Nucleus accumbens (tissue), 56 donors: ENCODE measurements around the gene INSIG1.

Experiments used
- DNase-seq, 56 donors: peaks; one replicate each; lab custom pipeline; 2025; lab: John Stamatoyannopoulos, UW

Gene INSIG1

DNA sequence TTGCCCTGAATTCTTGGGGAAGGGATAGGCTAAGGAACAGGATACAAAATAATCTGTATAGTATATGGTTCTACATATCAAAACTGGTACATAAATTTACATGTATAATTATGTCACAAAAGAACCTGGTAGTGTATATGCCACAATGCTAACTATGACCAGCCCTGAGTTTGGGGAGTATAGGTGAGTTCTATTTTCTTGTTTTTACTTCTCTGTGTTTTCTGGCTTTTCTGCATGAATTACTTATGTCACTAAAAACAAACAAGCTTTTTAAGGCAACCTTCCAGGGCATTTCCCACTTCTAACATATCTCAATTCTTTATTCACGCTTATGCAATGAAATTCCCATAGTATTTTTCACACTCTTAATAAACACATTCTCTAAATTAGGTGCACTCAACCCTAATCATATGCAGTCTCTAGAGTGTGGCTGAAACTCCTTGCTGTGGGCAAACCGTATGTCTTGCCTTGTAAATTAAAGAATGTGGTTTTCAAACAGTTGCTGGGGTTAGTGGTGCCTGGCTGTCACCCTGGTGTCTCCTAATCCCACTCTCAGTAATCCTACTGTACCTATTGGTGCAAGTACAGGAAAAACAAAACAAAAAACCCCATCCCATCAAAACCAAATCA is 14.0 kb upstream of the INSIG1 start:
- DNase-seq: no peak

DNA sequence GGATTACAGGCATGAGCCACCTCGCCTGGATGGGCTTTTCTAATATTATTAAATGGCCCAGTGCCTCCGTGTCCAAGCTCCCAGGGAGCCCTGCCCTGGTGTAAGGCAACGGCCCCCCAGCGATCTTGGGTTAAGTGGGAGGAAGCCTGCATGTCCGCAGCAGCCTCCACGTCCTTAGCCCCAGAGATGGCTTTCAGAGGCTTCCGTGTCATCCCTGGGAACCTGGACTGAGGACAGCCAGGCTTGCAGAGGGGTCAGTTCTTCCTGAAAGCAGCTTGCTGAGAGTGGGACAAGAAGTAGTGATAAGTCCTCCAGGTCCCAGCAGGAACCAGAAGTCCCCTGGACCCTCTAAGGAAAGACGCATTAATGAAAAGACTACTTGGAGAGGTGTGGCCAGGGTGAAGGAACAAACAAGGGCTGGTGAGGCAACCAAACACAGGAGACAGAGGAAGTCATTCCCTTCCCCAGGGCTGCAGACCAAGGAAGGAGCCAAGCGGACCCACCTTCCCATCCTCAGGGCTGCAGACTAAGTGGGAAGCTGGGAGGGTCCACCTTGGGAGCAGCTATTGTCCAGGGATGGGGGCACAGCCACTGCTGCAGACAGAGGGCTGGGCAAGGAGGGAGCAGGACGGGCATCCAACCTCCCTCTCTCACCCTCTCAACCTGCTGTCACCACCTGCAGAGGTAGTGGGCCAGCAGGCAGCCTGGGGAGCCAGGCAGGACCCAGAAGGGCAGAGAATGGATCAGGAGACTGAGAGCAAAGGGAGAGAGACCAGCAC is 13.0 kb upstream of the INSIG1 start:
- no peak for DNase-seq

DNA sequence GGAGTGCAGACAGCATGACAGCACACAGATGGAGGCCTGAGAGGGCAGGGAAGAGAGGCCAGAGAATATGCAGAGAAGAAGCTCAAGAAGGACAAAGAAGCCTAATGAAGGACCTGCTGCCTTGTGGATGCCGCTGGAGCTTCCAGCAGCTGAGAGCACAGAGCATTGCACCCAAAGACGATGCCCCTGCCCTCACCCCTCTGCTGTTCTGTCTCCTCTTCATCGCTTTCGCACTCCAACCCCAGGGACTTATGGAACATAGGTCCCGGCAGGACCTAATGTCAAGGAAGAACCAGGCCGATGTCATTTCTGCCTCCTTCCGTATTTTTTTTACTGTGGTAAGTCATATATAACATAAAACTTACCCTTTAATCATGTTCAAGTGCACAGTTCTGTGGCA is 12.3 kb upstream of the INSIG1 start:
- no peak for DNase-seq

DNA sequence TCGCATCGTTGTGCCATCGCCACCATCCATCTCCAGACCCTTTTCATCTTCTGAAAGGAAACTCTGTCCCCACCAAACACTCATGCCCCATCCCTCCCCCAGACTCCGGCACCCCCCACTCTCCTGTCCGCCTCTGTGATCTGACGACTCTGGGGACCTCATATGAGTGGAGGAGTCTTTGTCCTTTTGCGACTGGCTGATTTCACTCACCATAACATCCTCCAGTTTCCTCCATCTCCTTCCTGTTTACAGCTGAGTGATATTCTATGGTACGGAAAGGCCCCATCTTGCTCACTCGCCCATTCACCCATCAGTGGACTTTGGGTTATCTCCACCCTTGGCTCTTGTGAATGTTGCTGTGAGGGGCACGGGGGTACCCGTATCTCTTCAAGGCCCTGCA is 11.8 kb upstream of the INSIG1 start:
- DNase-seq: no peak

DNA sequence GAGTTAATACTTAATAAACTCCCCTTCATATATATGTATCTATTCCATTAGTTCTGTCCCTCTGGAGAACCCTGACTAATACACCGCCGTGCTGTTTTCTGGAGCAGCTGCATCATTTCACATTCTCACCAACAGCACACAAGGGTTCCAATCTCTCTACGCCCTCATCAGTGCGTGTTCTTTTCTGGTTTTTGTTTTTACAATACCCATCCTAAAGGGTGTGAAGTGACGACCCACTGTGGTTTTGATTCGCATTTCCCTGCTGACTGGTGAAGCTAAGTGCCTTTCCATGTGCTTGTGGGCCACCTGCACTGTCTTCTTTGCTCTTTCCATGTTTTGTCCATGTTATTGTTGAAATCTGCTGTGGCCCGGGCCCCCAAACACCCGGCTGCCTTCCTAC is 11.0 kb upstream of the INSIG1 start:
- no peak for DNase-seq

DNA sequence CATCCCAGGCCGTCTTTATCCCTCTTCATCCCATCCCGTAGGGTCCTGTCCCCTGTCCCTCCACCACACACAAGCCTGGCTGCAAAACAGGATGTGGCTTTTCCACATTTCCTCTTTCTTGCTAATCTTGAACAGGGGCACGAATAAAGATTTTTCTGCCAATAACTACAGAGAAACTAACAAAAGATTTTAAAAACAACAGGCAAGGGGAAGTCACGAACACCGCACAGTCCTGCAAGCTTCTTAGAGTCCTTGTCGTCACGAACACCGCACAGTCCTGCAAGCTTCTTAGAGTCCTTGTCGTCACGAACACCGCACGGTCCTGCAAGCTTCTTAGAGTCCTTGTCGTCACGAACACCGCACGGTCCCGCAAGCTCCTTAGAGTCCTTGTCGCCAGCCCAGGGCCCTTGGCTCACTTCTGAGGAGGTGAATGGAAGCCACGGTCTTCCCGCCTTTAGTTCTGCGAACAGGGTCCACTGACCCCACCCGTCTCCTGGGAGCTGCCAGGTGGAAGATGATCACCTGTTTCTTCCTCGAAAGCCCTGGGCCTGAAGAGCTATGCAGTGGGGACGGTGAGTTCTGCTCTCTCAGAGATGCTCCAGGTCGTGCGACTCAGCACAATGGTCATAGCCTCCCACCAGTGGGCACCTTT is 10.3 kb upstream of the INSIG1 start:
- DNase-seq: no peak

DNA sequence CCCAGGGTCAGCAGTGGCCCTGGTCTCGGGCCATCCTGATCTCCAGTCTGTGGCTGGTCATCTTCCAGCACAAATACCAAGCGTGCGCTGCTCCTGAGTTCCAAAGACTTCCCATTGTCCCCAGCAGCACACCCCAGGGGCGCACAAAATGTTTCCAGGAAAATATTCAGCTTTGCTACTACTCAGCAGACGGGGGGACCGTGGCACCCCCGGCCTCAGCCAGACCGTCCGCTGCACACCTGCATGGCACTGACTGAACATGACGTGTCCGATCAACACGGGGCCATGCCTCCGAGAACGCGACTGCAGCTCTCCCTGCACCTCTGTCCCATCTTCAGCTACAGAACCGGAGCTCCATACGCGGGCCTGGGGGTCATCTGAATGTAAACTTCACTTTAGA is 9.6 kb upstream of the INSIG1 start:
- no peak for DNase-seq

DNA sequence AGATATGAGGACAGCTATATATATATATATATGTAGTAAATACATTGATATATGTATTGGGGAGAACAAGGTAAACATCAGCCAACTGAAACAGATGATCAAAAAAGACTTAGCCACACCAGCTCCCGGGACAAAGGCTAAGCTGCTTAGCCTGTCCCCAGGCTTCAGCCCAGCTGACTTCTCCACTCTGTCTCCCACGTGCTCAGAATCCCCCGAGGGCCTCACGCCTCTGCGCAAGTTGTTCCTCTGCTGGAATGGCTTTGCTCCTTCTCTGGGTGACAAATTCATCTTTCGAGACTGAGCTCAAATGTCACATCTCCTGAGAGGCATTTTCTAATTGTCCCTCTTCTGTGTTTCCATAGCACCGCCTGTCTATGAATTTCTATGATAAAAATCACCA is 8.6 kb upstream of the INSIG1 start:
- no peak for DNase-seq

DNA sequence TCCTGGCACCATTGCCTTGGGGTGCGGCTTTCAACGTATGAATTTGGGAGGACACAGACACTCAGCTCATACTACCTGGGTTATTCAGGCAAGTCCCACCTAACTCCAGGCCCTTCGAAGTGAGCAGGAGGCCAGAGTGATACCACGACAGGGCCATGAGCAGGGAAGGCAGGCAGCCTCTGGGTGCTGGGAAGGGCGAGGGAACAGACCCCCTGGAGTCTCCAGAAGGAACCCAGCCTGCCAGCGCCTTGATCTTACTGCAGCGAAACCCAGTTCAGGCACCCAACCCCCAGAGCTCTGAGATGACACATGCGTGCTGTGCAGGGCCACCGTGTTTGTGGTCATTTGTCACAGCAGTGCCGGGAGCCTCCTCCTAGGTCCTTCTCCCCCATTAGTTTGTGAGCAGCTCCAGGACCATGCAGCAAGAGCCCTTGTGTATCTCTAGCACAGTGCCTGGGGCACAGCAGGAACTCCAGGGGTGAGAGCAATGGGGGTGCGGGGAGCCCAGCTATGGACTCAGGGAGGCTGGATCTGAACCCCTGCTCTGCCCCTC is 7.7 kb upstream of the INSIG1 start:
- DNase-seq: no peak

DNA sequence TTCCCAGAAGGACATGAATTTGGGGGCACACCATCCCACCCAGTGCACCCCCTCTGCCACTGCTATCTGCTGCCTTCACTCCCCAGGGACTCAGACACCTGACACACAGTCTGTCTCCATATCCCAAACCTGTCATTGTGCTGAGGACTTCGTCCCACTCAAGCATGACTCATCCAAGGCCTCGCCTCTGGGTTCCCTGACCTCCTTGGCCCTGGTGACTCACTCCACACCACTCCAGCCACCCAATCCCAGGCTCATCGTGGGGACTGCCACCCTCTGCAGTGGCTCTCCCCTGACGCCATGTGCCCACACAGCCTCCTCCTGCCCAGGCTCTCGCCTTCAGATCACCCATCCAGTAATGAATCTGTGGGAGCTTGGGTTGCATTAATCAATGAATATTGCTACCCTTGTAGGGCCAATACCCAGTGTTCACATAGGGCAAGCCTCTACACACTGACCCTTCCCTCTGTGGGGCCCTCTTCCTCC is 6.6 kb upstream of the INSIG1 start:
- peak in 2 of 56 donors; percentile 10 to 15 for DNase-seq

DNA sequence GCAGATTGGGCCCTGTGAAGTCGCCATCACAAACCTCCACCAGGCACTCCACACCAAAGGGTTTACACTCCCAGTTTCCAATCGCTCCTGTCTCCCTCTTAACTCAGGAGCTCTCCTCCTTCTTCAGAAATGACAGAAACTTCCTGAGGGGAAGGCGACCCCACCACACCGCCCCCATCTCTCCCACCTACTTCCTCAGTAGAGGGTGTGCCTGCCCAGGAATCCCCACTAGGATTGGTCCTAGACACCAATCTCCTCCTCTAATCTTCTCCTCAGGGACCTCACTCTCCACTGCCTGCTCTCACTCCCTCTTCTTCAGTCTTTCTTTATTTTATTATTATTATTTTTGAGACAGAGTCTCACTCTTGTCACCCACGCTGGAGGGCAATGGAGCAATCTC is 5.9 kb upstream of the INSIG1 start:
- DNase-seq: no peak

DNA sequence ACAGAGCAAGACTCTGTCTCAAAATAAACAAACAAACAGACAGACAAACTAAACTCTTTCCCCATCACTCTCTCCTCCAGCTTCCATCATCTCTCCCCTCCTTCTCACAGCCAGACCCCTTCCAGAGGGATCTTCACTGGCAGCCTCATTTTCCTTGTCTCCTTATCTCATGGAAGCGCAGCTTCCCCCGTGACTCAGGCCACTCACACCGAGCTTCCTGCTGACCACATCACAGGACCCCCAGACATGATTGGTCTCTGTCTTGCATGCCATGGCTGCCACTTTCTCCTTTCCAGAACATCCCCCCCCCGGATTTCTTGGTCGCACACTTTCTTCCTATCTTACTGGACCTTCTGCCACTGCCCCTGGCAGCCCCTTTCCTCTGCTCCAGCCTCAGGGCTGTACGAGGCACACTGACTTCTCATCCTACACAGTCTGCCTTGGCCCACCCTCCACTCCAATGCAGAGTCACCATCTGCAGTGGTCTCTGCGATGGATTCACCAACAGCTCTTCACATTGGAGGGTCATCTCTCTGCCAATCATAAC is 4.9 kb upstream of the INSIG1 start:
- DNase-seq: no peak

DNA sequence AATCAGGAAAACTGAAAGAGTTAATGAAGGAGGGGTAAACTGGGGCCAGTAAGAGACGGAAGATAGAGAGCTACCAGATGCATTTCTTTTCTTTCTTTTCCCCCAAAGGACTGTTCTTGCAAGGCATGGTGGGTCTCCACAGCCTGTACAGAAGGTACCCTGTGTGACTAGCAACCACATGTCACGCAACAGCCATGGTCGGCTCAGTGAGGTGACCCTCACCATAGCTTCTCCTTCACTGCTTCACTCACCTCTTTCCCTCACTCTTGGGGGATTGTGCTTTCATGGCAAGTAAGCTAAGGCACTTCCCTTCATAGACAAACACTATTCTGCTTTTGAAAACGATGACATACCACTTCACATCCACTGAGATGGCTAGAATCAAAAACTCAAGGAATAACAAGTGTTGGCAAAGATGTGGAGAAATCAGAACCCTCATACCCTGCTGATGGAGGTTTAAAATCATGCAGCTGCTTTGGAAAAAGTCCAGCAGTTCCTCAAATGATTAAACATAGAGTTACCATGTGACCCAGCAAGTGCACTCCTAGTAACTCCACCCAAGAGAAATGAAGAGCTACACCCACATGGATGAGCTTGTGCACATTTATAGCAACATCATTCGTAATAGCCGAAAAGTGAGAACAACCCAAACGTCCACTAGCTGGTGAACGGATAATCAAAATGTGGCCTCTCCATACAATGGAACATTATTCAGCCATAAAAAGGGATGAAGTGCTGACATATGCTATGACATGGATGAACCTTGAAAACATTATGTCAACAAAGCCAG is 3.8 kb upstream of the INSIG1 start:
- no peak for DNase-seq

DNA sequence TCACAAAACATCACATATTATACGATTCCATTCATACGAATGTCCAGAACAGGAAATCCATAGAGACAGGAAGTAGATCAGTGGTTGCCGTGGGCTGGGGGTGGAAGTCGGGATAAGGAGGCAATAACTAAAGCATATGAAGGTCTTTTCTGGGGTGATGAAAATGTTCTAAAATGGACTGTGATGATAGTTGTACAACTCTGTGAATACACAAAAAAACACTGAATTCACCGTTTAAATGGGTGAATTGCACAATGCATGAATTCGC is 3.2 kb upstream of the INSIG1 start:
- DNase-seq: no peak

DNA sequence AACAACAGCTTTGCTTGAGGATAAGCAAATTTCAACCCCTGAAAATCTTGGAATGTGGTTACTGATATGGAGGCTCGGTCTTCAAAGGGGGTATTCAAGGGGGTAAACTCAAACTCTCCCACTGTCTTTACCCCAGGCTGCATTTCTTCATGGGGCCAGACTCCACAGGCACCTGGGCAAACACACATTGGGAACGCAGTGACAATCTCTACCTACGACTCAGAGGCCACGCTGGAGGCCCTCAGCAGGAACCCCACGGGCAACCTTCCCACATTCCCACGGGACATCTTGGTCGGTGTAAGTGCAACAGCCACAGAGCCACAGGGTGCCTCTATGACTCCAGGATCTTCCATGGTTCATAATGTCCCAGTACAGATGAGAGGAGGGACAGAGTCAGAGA is 2.2 kb upstream of the INSIG1 start:
- no peak for DNase-seq

DNA sequence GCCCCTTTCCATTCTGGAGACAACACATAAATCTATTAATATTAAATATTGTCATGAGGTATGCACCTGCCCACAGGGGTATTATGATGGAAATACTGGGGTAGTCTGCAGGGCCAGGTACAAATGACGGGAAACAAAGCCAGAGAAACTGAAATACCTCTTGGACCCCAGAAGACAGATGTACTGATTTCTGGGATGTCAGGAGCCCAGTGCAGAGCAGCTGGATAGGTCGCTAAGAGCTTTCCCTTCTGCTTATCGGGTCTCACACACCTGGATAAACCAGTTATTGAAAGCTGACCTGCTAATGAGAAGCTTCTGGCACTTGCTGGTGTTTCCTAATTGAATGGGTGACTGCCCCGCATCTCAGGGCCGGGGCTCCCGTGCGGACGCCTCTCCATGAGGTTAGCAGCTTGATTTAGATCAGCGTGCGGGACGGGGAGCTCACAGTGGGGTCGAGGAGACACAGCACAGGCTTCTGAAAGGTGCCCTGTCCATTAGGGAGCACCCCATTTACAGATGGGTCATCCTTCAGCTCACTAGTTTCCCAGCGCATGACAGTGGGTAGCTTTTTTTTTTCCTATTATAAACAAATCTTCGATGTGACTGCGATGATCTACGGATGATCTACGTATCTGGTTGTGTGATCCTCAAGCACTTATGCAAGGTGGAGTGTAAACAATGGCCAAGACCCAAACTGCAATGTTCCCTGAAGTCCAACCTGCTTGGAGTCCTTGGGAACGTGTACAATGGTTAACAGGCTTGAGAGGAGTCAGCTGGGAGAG is 1.5 kb upstream of the INSIG1 start:
- DNase-seq: no peak

DNA sequence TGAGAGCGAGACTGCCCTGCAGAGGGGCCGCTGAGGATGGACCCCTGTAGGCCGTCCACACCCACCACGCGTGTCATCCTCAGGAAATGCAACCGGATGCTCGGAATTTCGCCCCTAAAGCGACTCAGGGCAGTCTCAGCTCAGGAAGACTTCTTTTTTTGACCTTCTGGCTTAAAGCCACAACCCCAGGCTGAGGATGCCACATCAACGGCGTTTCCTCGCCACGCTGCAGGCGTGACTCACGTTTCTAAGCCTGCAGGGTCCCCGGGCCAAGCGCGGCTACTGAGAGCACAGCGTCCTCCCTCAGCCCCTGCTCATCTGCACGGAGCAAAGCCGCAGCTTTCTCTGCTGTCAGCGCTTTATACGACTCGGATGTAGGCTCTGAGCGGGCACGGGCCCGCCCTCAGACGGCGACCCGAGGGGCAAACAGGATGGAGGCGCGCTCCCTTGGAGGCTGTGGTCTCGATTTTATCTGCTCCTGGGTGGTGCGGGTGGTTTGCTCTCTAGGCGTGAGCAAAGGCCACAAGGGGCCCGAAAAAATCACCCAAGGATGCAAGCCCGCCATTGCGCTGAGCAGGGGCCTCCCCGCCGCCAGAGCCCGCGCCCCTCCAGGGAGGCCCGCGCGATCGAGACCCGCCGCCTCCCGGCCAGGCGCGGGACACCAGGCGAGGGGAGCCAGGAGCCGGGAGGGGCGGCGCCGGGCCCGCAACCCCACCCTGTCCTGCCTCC is 726 bp upstream of the INSIG1 start:
- DNase-seq: peak in 30 of 56 donors; percentile 16 to 82 (median 60)

DNA sequence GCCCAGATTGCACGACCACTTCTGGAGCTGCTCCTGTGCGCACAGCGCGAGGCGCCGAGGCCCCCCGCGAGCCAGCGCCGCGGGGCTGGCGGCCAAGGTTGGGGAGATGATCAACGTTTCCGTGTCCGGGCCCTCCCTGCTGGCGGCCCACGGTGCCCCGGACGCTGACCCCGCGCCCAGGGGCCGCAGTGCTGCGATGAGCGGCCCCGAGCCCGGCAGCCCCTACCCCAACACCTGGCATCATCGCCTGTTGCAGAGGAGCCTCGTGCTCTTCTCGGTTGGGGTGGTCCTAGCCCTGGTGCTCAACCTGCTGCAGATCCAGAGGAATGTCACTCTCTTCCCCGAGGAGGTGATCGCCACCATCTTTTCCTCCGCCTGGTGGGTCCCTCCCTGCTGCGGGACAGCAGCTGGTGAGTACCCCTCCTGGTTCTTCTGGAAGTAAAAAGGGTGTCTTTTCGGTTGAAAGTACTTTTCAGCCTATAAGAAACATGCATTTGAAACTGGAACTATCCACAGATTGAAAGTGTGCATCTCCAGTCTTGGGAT is 683 bp downstream of the INSIG1 start:
- peak in 4 of 56 donors; percentile 25 to 62 (median 56) for DNase-seq
